Right atrium auricular region (tissue), 2 donors: ENCODE data around the gene BANP. TPM values are rescaled to one million over a fixed set of nuclear protein-coding genes. Genes with fewer than 3 reads are reported as not detected.
"Not testable (repeated sequence)": the region's sequence is repeated elsewhere in the genome, so short reads cannot be mapped to it uniquely, and the experiment has no call there.

Experiments used
- DNase-seq: peaks from one replicate; pipeline ENCODE4 v3.0.0-alpha.2; 2019; ENCODE audit warnings: low spot score
- H3K27ac ChIP-seq, 2 donors: fragments of 200-600 bp; sonication (generic); 1 replicate in 1 of 2; 2 replicates in 1 of 2; pipeline ENCODE4 v1.5.1; 2016 to 2019
- H3K27me3 ChIP-seq, 2 donors: fragments of 200-600 bp; sonication (generic); one replicate each; pipeline versions ENCODE4 v1.5.1 to v1.6.0; 2017 to 2019
- H3K36me3 ChIP-seq: fragments of 200-600 bp; sonication (generic); one replicate; pipeline ENCODE4 v1.5.1; 2016
- H3K4me1 ChIP-seq, 2 donors: fragments of 200-600 bp; sonication (generic); one replicate each; pipeline versions ENCODE4 v1.5.1 to v1.6.0; 2017 to 2019
- H3K4me3 ChIP-seq, 2 donors: fragments of 200-600 bp; sonication (generic); 1 replicate in 1 of 2; 2 replicates in 1 of 2; pipeline ENCODE4 v1.5.1; 2017 to 2019; ENCODE audit warnings: mild to moderate bottlenecking in 1 of 2, moderate library complexity in 1 of 2
- H3K9me3 ChIP-seq, 2 donors: fragments of 200-600 bp; sonication (generic); one replicate each; pipeline ENCODE4 v1.5.1; 2019
- total RNA-seq, 2 donors: library from RNA; depleted of rRNA; stranded (reverse); fragments of >200 nt; gene quantifications; one replicate each; pipeline ENCODE4 v1.1.0, GENCODE V29; 2016
- TF ChIP-seq, protein P1 (sequence below), 2 donors: fragments of 200-600 bp; sonication (generic); IDR thresholded peaks; one replicate each; pipeline ENCODE4 v1.5.1; 2019; ENCODE audit warnings: antibody characterized with exemption in 2 of 2

The BANP gene
- total RNA-seq, 2 donors from 2014 or later, result 10.4 to 14.4 TPM

DNA sequence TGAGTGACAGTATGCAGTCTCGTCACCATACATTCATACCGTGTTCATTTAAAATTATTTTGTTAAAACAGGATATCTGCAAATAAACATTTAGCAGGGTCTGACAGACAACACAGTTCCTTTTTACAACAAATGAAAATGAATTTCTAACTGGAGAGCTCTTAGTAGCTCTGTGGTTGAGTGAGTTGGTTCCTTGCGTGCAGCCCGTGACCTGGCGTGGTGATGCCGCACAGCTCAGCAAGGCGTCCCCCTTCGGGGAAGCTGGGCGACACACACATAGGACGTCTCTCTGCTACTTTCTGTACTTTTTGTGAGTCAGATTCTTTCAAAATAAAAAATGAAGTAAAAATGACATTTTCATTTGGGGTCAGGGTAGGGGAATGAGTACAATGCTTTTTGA, 86.1 kb downstream of the BANP start:
- H3K36me3 ChIP-seq, result peaks cover 17% of the 10 kb centered on the region
- H3K4me1 ChIP-seq, H3K4me3 ChIP-seq: not testable (repeated sequence)

DNA sequence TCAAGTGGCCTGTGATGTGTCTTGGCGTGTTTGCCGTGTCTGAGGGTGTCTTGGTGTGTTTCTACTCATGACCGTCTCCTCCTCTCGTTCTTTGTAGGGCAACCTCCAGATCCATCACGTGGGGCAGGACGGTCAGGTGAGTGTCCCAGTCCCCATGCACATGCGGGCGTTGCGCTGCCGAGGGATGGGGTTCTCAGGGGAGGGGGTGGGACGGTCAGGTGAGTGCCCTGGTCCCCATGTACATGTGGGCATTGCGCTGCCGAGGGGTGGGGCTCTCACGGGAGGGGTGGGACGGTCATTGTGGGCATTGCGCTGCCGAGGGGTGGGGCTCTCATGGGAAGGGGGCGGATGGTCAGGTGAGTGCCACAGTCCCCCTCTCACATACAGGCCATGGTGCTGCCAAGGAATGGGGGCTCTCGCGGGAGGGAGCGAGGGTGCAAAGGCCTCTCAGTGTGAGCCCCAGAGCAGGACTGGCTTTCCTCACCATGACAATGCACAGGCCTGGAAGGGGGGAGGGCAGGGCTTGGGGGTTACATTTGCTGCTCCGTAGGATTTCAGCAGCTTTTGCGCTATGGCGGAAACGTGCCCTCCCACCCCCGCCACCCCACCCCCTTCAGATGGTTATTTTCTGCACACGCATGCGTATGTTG, 86.8 kb downstream of the BANP start:
- H3K4me3 ChIP-seq, H3K9me3 ChIP-seq, DNase-seq, H3K27me3 ChIP-seq, H3K4me1 ChIP-seq, H3K27ac ChIP-seq: not testable (repeated sequence)
- H3K36me3 ChIP-seq, result peaks cover 17% of the 10 kb centered on the region

More for the DNA sequence above, 86.1 kb downstream of the BANP start:
- not testable (repeated sequence) for DNase-seq, H3K27ac ChIP-seq, H3K9me3 ChIP-seq, H3K27me3 ChIP-seq

DNA sequence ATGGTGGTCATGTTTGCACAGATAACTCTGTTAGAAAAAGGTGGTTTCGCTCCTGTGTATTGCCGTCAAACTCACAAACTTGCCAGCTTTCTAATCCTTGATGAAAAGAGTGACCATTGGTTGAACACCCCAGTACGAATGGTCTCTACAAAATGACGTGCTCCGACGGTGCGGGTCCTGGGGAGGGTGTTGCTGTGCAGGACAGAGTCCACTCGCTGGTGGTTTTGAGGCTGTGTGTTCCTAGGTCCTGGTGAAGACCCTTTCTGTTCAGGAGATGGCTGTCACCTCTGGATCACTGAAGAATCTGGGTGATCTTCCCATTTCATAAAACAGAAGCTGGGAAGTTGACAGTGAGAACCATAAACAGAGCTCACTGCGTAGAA, 87.3 kb downstream of the BANP start:
- not testable (repeated sequence) for DNase-seq, H3K27ac ChIP-seq, H3K4me3 ChIP-seq, H3K9me3 ChIP-seq, H3K27me3 ChIP-seq, H3K4me1 ChIP-seq
- peaks cover 17% of the 10 kb centered on the region for H3K36me3 ChIP-seq

DNA sequence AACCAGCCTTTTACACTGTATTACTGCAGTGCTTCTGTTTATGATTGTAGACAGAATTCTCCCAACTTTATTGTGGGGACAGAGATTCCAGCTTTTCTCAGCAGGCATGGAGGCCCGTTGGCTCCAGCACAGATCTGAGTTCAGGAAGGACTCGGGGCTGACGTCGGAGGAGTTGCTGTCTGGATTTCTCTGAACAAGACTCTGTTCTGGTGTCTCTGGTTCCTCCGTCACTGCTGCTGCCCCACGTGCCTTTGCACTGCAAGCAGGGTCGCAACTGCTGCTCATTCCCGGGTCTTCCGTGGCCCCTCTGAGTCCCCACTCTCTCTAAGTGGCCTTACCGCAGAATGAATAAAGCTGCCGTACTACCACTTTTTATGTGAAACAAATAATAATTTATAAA, 88.4 kb downstream of the BANP start:
- DNase-seq, result no peak
- Histone ChIP-seq H3K4me1 (no peaks in the 10 kb centered on the region), H3K27me3 (no peaks in the 10 kb centered on the region), H3K4me3 (no peak overlapping the region), H3K36me3 (peaks cover 17% of the 10 kb centered on the region), H3K9me3 (no peaks in the 10 kb centered on the region), H3K27ac (no peak overlapping the region)
- TF ChIP-seq, protein P1, sequence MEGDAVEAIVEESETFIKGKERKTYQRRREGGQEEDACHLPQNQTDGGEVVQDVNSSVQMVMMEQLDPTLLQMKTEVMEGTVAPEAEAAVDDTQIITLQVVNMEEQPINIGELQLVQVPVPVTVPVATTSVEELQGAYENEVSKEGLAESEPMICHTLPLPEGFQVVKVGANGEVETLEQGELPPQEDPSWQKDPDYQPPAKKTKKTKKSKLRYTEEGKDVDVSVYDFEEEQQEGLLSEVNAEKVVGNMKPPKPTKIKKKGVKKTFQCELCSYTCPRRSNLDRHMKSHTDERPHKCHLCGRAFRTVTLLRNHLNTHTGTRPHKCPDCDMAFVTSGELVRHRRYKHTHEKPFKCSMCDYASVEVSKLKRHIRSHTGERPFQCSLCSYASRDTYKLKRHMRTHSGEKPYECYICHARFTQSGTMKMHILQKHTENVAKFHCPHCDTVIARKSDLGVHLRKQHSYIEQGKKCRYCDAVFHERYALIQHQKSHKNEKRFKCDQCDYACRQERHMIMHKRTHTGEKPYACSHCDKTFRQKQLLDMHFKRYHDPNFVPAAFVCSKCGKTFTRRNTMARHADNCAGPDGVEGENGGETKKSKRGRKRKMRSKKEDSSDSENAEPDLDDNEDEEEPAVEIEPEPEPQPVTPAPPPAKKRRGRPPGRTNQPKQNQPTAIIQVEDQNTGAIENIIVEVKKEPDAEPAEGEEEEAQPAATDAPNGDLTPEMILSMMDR (IDR thresholded peaks at IDR 0.05), result no peak

DNA sequence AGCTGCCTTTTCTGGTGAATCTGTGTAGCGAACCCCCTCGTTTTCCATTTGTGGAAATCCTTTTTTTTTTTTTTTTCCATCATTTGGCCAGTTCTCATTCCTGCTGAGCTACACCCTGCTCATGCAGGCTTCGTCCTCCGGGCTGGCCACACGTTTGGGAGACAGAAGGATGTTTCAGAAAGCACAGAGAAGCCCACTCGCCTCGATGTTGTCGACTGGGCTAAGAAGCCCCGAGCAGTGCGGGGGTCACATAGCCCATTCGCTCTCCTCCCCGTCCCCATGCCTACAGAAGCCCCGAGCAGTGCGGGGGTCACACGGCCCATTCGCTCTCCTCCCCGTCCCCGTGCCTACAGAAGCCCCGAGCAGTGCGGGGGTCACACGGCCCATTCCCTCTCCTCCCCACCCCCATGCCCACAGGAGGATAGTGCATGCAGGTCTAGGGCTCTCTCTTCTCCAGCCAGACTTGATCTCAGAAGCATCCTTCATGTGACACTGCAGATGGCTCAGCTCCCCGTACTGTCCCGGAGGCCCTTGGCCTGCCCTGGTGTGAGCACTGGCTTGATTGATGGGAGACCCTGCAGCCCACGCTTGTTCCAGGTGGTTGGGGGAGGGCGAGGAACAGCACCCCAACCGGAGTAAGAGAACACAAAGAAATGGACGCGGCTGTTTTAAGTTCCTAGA, 89.1 kb downstream of the BANP start:
- not testable (repeated sequence) for H3K27ac ChIP-seq, H3K4me3 ChIP-seq, H3K9me3 ChIP-seq, DNase-seq, H3K27me3 ChIP-seq, H3K4me1 ChIP-seq
- H3K36me3 ChIP-seq, result peaks cover 14% of the 10 kb centered on the region

DNA sequence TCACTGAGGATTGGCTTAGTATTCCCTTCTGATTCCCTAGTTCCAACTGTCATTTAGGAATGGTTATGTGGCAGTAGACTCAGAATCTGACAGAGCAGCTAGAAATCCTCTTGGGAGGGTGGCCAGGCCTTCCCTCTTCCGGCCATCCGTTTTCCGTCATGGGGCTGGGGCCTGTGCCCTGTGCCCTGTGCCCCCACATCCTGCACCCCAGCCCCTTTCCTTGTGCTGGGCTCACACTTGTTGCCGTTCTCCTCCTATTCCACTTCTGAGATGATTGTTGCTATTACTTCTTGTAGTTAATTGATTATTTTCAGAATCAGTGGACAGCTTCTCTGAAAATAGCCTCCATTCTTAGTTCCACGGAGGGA, 89.6 kb downstream of the BANP start:
- H3K4me1 ChIP-seq, H3K36me3 ChIP-seq, H3K27me3 ChIP-seq, H3K9me3 ChIP-seq, H3K4me3 ChIP-seq, DNase-seq, H3K27ac ChIP-seq: not testable (repeated sequence)

DNA sequence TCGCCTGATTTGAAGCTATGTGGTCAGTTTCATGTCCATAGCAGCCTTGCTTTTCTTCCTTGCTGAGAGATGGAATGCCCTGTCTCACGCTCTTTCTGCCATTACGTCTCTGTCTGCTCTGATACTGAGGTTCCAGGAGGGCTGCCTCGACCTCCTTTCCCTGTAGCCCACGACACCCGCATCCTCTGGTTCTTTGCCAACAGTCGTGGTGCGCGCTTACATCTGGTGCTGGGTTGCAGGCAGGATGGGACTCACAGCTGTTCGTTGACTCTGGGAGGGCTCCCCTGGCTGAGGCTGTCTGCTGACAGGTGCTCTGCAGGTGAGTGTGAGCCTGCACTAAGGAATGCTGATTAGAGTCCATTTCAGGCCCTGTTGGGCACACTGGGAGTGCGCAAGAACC, 90.3 kb downstream of the BANP start:
- H3K27ac ChIP-seq, H3K4me1 ChIP-seq, H3K4me3 ChIP-seq, H3K36me3 ChIP-seq, H3K27me3 ChIP-seq, DNase-seq, H3K9me3 ChIP-seq: not testable (repeated sequence)

DNA sequence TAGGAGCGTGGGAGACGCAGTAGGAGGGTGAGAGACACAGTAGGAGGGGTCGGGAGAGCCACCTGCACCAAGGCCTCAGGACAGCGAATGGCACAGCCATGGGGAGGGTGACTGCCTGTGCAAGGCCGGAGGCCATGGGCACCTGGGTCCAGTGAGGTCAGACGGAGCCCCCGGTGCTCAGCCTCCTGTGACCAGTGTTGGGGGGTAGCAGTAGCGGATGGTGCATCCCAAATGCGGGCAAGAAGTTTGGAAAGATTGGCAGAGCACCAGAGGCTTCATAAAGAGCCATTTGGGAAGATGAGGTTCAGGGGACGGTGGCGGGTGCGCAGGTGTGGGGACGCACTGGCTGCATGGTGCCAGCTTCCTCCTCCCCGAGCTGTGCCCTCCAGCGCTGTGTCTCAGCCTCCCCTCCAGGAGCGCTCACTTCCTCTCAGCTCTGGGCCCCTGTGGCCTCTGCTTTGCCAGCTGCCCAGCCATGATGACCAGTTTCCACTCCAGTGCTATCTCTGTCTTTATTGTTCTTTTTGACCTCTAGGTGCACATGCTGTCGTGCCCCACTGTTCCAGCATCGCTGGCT, 90.8 kb downstream of the BANP start:
- H3K4me3 ChIP-seq, DNase-seq, H3K27ac ChIP-seq, H3K9me3 ChIP-seq, H3K4me1 ChIP-seq, H3K27me3 ChIP-seq, H3K36me3 ChIP-seq: not testable (repeated sequence)

DNA sequence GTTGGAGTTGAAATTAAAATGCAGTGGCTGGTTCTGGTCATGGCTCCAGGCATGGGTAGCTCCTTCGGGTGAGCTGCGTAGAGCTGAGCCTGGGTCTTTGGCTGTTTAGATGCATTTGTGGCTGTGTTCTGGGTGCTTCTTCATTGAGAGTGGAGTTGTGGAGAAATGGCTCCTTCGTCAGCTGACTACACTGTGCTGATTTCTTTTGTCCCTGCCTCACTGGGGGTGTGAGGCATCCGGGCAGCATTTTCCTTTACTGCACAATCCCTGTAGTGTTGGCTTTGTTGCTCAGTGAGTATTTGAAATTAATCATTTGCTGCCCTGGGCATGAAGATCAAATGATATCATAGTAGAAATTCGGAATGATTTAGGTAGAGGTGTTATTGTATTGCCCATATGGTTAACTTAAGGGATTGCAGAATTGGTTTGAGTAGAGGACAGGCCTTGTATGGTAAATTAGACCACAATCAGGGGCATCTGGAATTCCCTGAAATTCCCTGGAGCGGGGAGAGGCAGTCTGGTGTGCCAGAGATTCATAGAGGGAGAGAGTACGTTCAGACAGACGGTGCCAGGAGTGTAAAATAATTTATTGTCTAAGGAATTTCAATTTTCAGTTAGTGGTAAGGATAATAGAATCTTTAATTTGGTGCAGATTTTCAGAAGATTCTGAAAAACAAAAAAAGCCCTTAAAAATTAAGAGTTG, 92.1 kb downstream of the BANP start:
- not testable (repeated sequence) for H3K27ac ChIP-seq, H3K27me3 ChIP-seq, H3K36me3 ChIP-seq, H3K4me1 ChIP-seq, H3K4me3 ChIP-seq, H3K9me3 ChIP-seq, DNase-seq

DNA sequence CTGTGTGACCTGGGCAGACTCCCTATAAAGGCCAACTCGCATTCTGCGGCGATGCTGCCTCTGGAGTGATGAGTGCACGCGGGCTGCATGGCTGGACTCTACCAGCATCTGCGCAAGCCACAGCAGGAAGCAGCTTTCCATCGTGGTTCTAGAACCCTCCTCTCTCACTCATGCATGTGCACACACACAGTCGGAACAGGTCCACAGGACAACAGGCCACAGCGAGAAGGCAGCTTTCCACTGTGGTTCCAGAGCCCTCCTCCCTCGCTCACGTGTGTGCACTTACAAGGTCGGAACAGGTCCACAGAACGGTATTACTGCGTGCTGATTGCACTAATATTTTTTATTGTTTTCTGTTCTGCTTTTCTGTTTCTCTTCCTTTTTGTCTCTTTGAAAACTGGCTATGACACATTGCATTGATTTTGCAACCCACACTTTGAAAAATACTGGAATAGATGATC, 92.9 kb downstream of the BANP start:
- H3K36me3 ChIP-seq, H3K9me3 ChIP-seq, H3K27me3 ChIP-seq, DNase-seq, H3K27ac ChIP-seq, H3K4me1 ChIP-seq, H3K4me3 ChIP-seq: not testable (repeated sequence)

DNA sequence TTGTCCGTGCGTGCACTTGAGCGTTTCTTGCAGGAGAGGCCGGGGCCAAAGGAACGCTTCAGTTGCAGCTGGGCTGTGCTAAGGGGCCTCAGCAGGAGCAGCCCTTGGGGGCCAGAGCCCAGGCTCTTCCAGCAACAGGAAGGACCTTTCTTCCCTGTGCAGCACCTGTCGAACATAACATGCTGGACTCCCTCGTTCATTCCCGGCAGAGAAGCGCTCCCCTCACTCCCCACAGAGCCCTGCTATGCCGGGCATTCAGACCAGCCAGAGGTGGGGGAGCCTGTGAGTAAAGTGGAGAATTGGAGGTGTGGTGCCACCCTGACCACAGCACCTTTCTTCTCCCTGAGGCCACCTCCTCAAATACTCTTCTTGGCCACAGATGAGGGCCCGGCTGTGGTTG, 94.1 kb downstream of the BANP start:
- peaks cover 11% of the 10 kb centered on the region for H3K36me3 ChIP-seq
- H3K27ac ChIP-seq, H3K27me3 ChIP-seq, H3K9me3 ChIP-seq, H3K4me3 ChIP-seq, DNase-seq, H3K4me1 ChIP-seq: not testable (repeated sequence)
